Activated naive CD8-positive, alpha-beta T cell treated with anti-CD3 and anti-CD28 coated beads, Interleukin-2, amount 10 ng/mL, durations not matched to agents 7 days and 5 days (primary cell): ENCODE data around the gene ECPAS. TPM values are rescaled to one million over a fixed set of nuclear protein-coding genes. Genes with fewer than 3 reads are reported as not detected.
"Not testable (repeated sequence)": the region's sequence is repeated elsewhere in the genome, so short reads cannot be mapped to it uniquely, and the experiment has no call there.

Source experiments
- ATAC-seq: fragments of 150-1000 bp; cut with Tn5 transposase; one replicate; pipeline ENCODE4 v1.10.0; 2021; ENCODE audit warnings: low read depth, moderate library complexity
- POLR2A ChIA-PET: fragments of 350-600 bp; sonication (Branson Sonifier 250); formaldehyde crosslinking; loops from one replicate; lab custom pipeline; 2021; ENCODE audit warnings: antibody characterized with exemption; lab: Charles Lee
- DNase-seq: peaks from one replicate; pipeline ENCODE4 v3.0.0; 2021
- H3K27ac Mint-ChIP-seq: one replicate; pipeline ENCODE4 v1.8.0; 2022; ENCODE audit warnings: mild to moderate bottlenecking, mixed read lengths
- H3K27me3 Mint-ChIP-seq: one replicate; pipeline ENCODE4 v1.8.0; 2022; ENCODE audit warnings: mild to moderate bottlenecking, moderate library complexity, mixed read lengths
- H3K36me3 Mint-ChIP-seq: one replicate; pipeline ENCODE4 v1.8.0; 2021; ENCODE audit warnings: mild to moderate bottlenecking, mixed read lengths
- H3K4me1 Mint-ChIP-seq: one replicate; pipeline ENCODE4 v1.8.0; 2021; ENCODE audit warnings: mixed read lengths
- H3K4me3 Mint-ChIP-seq: one replicate; pipeline ENCODE4 v1.8.0; 2022; ENCODE audit warnings: mild to moderate bottlenecking, moderate library complexity, mixed read lengths
- H3K9me3 Mint-ChIP-seq: one replicate; pipeline ENCODE4 v1.8.0; 2021; ENCODE audit warnings: mixed read lengths
- total RNA-seq, 2 experiments: library from RNA; stranded (reverse); gene quantifications; one replicate each; pipeline ENCODE4 v1.2.3, GENCODE V29; 2021

Gene ECPAS
- total RNA-seq, 2 experiments from 2014 or later, result 67.7 to 71.1 TPM

GRCh38 chr9:111456529-111456928 lies 27.7 kb downstream of the ECPAS start:
- Mint-ChIP-seq H3K4me3 (no peak overlapping the region), H3K27ac (no peak overlapping the region), H3K9me3 (peaks cover 2% of the 10 kb centered on the region), H3K27me3 (no peaks in the 10 kb centered on the region), H3K4me1 (no peaks in the 10 kb centered on the region), H3K36me3 (peaks cover 4% of the 10 kb centered on the region)
- POLR2A ChIA-PET, result no interaction called here
- no peak for DNase-seq
- ATAC-seq, result no peak

DNA sequence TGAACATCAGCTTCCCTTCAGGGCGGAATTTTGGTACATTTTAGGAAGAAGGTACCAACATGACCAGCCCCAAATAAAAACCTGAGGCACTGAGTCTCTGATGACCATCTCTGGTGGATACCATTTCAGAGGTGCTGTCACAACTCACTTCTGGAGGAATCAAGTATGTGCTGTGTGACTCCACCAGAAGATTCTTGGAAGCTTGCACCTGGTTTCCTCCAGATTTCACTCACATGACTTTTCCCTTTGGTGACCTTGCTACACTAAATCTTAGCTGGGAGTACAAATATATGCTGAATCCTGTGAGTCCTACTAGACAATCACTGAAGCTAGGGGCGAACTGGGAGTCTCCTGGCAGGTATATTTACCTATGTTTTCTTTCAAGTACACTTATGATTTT lies 28.5 kb downstream of the ECPAS start:
- no peaks in the 10 kb centered on the region for H3K27me3 Mint-ChIP-seq
- peaks cover 4% of the 10 kb centered on the region for H3K36me3 Mint-ChIP-seq
- no peaks in the 10 kb centered on the region for H3K4me1 Mint-ChIP-seq
- H3K27ac Mint-ChIP-seq, result no peak overlapping the region
- no peaks in the 10 kb centered on the region for H3K9me3 Mint-ChIP-seq
- no peak for DNase-seq
- POLR2A ChIA-PET, result no interaction called here
- H3K4me3 Mint-ChIP-seq, result no peak overlapping the region
- no peak for ATAC-seq

- POLR2A ChIA-PET, result no interaction called here
- Mint-ChIP-seq H3K27me3 (no peaks in the 10 kb centered on the region), H3K4me1 (no peaks in the 10 kb centered on the region), H3K9me3 (no peaks in the 10 kb centered on the region), H3K4me3 (no peak overlapping the region), H3K36me3 (peaks cover 7% of the 10 kb centered on the region), H3K27ac (no peak overlapping the region)
- no peak for ATAC-seq
- DNase-seq, result no peak
Measured at GRCh38 chr9:111454751-111455150, 29.4 kb downstream of the ECPAS start.

DNA sequence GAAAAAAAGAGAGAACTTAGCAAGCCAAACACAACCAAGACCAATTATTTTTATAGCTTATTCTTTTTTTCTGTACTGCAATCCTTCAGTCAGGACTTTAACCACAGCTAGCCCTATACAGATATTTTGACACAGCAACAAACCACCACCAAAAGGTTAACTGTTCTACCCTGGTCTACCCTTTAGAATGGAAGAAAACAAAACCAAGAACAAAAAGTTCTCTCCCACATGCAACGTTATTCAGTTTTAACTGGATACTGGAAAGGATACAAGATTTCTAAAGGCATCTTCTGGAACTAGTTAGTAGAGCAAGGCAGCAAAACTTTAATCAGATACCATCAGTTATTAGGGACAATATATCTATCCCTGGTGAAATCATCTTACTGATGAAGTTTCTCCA lies 32.6 kb downstream of the ECPAS start:
- DNase-seq (no peak), ATAC-seq (no peak)
- H3K27me3 Mint-ChIP-seq, result no peaks in the 10 kb centered on the region
- POLR2A ChIA-PET, result no interaction called here
- H3K36me3 Mint-ChIP-seq, result peaks cover 16% of the 10 kb centered on the region
- peaks cover 2% of the 10 kb centered on the region for H3K4me1 Mint-ChIP-seq
- H3K27ac Mint-ChIP-seq, result no peak overlapping the region
- no peaks in the 10 kb centered on the region for H3K9me3 Mint-ChIP-seq
- H3K4me3 Mint-ChIP-seq, result no peak overlapping the region

- H3K27me3 Mint-ChIP-seq, result no peaks in the 10 kb centered on the region
- DNase-seq, result no peak
Measured at GRCh38 chr9:111450124-111450523, 34.1 kb downstream of the ECPAS start.

GRCh38 chr9:111449705-111450104 lies 34.5 kb downstream of the ECPAS start:
- Mint-ChIP-seq H3K36me3 (peaks cover 30% of the 10 kb centered on the region), H3K4me1 (peaks cover 2% of the 10 kb centered on the region), H3K9me3 (no peaks in the 10 kb centered on the region), H3K27me3 (no peaks in the 10 kb centered on the region), H3K27ac (no peak overlapping the region), H3K4me3 (no peak overlapping the region)
- ATAC-seq (no peak), DNase-seq (no peak)
- POLR2A ChIA-PET, result no interaction called here

More at GRCh38 chr9:111450124-111450523, 34.1 kb downstream of the ECPAS start:
- no peak for ATAC-seq
- Mint-ChIP-seq H3K4me3 (no peak overlapping the region), H3K36me3 (peaks cover 29% of the 10 kb centered on the region), H3K4me1 (peaks cover 2% of the 10 kb centered on the region), H3K27ac (no peak overlapping the region), H3K9me3 (no peaks in the 10 kb centered on the region)
- POLR2A ChIA-PET, result no interaction called here

GRCh38 chr9:111445799-111446198 lies 38.4 kb downstream of the ECPAS start:
- peaks cover 36% of the 10 kb centered on the region for H3K36me3 Mint-ChIP-seq
- H3K27ac Mint-ChIP-seq, H3K27me3 Mint-ChIP-seq, H3K4me3 Mint-ChIP-seq, H3K4me1 Mint-ChIP-seq, ATAC-seq, DNase-seq, POLR2A ChIA-PET, H3K9me3 Mint-ChIP-seq: not testable (repeated sequence)

- Mint-ChIP-seq H3K9me3 (no peaks in the 10 kb centered on the region), H3K27ac (no peak overlapping the region), H3K4me1 (no peaks in the 10 kb centered on the region), H3K4me3 (no peak overlapping the region), H3K36me3 (peaks cover 41% of the 10 kb centered on the region), H3K27me3 (no peaks in the 10 kb centered on the region)
- ATAC-seq, result no peak
- POLR2A ChIA-PET, result no interaction called here
- DNase-seq, result no peak
Measured at GRCh38 chr9:111443454-111443853, 40.7 kb downstream of the ECPAS start.

GRCh38 chr9:111442360-111443027 lies 41.7 kb downstream of the ECPAS start:
- Mint-ChIP-seq H3K36me3 (peaks cover 43% of the 10 kb centered on the region), H3K9me3 (no peaks in the 10 kb centered on the region), H3K4me1 (no peaks in the 10 kb centered on the region), H3K4me3 (no peak overlapping the region), H3K27ac (no peak overlapping the region), H3K27me3 (no peaks in the 10 kb centered on the region)
- ATAC-seq, result no peak
- POLR2A ChIA-PET, result no interaction called here
- no peak for DNase-seq

DNA sequence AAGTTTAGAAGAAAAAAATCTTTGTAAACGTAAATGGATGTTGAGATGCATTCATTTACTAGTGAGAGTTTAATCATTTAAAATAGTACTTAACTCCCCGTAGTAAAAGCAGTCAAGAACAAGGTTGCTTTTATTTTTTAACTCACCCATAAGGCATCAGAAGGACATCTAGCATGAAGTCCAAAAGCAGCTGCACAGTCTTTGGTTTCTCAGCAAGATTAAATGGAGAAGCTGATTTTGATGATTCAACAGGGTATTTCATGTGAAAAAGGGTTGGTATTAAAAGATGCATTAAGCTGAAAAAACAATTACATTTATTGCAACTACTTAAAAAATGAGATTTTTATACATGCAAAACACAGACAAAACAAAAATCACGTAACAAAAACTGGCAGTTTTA lies 44.0 kb downstream of the ECPAS start:
- ATAC-seq, result no peak
- Mint-ChIP-seq H3K9me3 (no peaks in the 10 kb centered on the region), H3K36me3 (peaks cover 30% of the 10 kb centered on the region), H3K4me1 (no peaks in the 10 kb centered on the region), H3K27ac (no peak overlapping the region), H3K4me3 (no peak overlapping the region), H3K27me3 (no peaks in the 10 kb centered on the region)
- DNase-seq, result no peak
- POLR2A ChIA-PET, result no interaction called here

GRCh38 chr9:111438541-111439235 lies 45.5 kb downstream of the ECPAS start:
- H3K4me1 Mint-ChIP-seq, result no peaks in the 10 kb centered on the region
- DNase-seq (no peak), ATAC-seq (no peak)
- no peaks in the 10 kb centered on the region for H3K27me3 Mint-ChIP-seq
- no peak overlapping the region for H3K27ac Mint-ChIP-seq
- no peak overlapping the region for H3K4me3 Mint-ChIP-seq
- no peaks in the 10 kb centered on the region for H3K9me3 Mint-ChIP-seq
- POLR2A ChIA-PET, result no interaction called here
- peaks cover 29% of the 10 kb centered on the region for H3K36me3 Mint-ChIP-seq

GRCh38 chr9:111436571-111436970 lies 47.6 kb downstream of the ECPAS start:
- H3K36me3 Mint-ChIP-seq, result peaks cover 22% of the 10 kb centered on the region
- no peaks in the 10 kb centered on the region for H3K27me3 Mint-ChIP-seq
- POLR2A ChIA-PET, result no interaction called here
- no peak for ATAC-seq
- no peaks in the 10 kb centered on the region for H3K4me1 Mint-ChIP-seq
- H3K9me3 Mint-ChIP-seq, result no peaks in the 10 kb centered on the region
- no peak for DNase-seq
- no peak overlapping the region for H3K4me3 Mint-ChIP-seq
- no peak overlapping the region for H3K27ac Mint-ChIP-seq

GRCh38 chr9:111433082-111433481 lies 51.1 kb downstream of the ECPAS start:
- POLR2A ChIA-PET, result no interaction called here

DNA sequence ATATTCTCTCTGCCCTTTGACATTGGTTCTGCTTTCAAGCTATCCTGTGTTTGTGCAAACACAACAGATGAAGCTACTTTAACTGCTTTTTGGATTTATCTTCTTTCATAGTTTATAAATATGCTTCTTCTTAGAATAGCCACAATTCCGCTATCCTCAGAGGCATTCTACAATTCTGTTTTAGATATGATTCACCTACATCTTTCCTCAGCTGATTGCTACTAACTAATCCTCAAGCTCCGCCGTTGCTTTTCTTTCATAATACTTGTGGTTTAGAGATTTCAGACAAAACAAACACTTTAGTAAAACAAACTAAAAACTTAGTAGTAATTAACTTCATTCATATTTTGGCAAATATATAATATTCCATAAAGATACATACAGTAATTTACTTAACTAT lies 52.5 kb downstream of the ECPAS start:
- Mint-ChIP-seq H3K4me1 (peaks cover 3% of the 10 kb centered on the region), H3K36me3 (peaks cover 27% of the 10 kb centered on the region), H3K27ac (no peak overlapping the region), H3K9me3 (no peaks in the 10 kb centered on the region), H3K4me3 (no peak overlapping the region), H3K27me3 (no peaks in the 10 kb centered on the region)
- POLR2A ChIA-PET, result no interaction called here
- DNase-seq, result no peak
- ATAC-seq, result no peak

More at GRCh38 chr9:111433082-111433481, 51.1 kb downstream of the ECPAS start:
- DNase-seq, result no peak
- no peaks in the 10 kb centered on the region for H3K4me1 Mint-ChIP-seq
- H3K36me3 Mint-ChIP-seq, result peaks cover 18% of the 10 kb centered on the region
- H3K27me3 Mint-ChIP-seq, result no peaks in the 10 kb centered on the region
- H3K9me3 Mint-ChIP-seq, result no peaks in the 10 kb centered on the region
- H3K4me3 Mint-ChIP-seq, result no peak overlapping the region
- no peak for ATAC-seq
- no peak overlapping the region for H3K27ac Mint-ChIP-seq
